Panc1 (cell line): ENCODE results near the gene DLG5.

Source experiments
- POLR2AphosphoS5 ChIP-seq: IDR thresholded peaks from 2 replicates; pipeline ENCODE4 v1.6.1; 2012; ENCODE audit warnings: mild to moderate bottlenecking, low read depth, low read length, moderate library complexity
- REST ChIP-seq, 2 experiments: IDR thresholded peaks; 2 replicates each; pipeline ENCODE4 v1.6.1; 2011 to 2012; ENCODE audit warnings: low read depth in 2 of 2, control low read depth in 1 of 2, low read length in 1 of 2, mild to moderate bottlenecking in 1 of 2, moderate library complexity in 1 of 2; ENCODE audit not compliant: insufficient read depth in 1 of 2
- TCF7L2 ChIP-seq: IDR thresholded peaks from 2 replicates; pipeline ENCODE4 v1.6.1; 2011; ENCODE audit warnings: mild to moderate bottlenecking, low read depth, low read length, inconsistent platforms
- TF ChIP-seq, protein P1 (sequence below): fragments of 450-650 bp; IDR thresholded peaks from 2 replicates; pipeline ENCODE4 v1.5.1; 2017; ENCODE audit warnings: mild to moderate bottlenecking

GRCh38 chr10:77780180-77780579, 146.4 kb downstream of the DLG5 start:
- TF ChIP-seq POLR2AphosphoS5 (no peak), TCF7L2 (no peak), REST (IDR thresholded peaks at IDR 0.05; ENCODE audit: insufficient read depth in 1 of 2, low read depth in 2 of 2, low read length in 1 of 2) (no peak)
- TF ChIP-seq, protein P1, sequence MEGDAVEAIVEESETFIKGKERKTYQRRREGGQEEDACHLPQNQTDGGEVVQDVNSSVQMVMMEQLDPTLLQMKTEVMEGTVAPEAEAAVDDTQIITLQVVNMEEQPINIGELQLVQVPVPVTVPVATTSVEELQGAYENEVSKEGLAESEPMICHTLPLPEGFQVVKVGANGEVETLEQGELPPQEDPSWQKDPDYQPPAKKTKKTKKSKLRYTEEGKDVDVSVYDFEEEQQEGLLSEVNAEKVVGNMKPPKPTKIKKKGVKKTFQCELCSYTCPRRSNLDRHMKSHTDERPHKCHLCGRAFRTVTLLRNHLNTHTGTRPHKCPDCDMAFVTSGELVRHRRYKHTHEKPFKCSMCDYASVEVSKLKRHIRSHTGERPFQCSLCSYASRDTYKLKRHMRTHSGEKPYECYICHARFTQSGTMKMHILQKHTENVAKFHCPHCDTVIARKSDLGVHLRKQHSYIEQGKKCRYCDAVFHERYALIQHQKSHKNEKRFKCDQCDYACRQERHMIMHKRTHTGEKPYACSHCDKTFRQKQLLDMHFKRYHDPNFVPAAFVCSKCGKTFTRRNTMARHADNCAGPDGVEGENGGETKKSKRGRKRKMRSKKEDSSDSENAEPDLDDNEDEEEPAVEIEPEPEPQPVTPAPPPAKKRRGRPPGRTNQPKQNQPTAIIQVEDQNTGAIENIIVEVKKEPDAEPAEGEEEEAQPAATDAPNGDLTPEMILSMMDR = no peak
